H1 (cell line): ENCODE results near the gene NUP210L. TPM values are rescaled to one million over a fixed set of nuclear protein-coding genes. Genes with fewer than 3 reads are reported as not detected.
"Not testable (repeated sequence)": the region's sequence is repeated elsewhere in the genome, so short reads cannot be mapped to it uniquely, and the experiment has no call there.

Experiments
- CTCF ChIA-PET: fragments of 300-600 bp; sonication (Branson Sonifier 250); formaldehyde crosslinking; loops from one replicate; lab custom pipeline; 2021; ENCODE audit not compliant: partially characterized antibody; lab: Charles Lee
- POLR2A ChIA-PET: fragments of 300-600 bp; sonication (Branson Sonifier 250); formaldehyde crosslinking; loops from one replicate; lab custom pipeline; 2021; ENCODE audit warnings: inconsistent platforms; ENCODE audit not compliant: partially characterized antibody; lab: Charles Lee
- DNase-seq, 2 experiments: peaks; one replicate each; pipeline versions ENCODE4 v3.0.0 to v3.0.0-alpha.2; 2010 to 2022; ENCODE audit warnings: low spot score in 2 of 2, low read depth in 1 of 2, mixed read lengths in 1 of 2
- FAIRE-seq: peaks from 2 replicates; lab custom pipeline; 2011; peaks lifted over from hg19 to GRCh38; lab: Jason Lieb, UNC
- H2AFZ ChIP-seq: 2 replicates; pipeline ENCODE4 v1.8.1; 2012; ENCODE audit warnings: low read length, inconsistent platforms
- H2AK5ac ChIP-seq: 2 replicates; pipeline ENCODE4 v1.6.1; 2013; ENCODE audit warnings: low read depth, low read length
- H2BK120ac ChIP-seq: replicated peaks from 2 replicates; pipeline ENCODE3; 2013; ENCODE audit warnings: low read depth, low read length, inconsistent platforms
- H2BK12ac ChIP-seq: 2 replicates; pipeline ENCODE4 v1.6.1; 2013; ENCODE audit warnings: low read depth, low read length
- H2BK15ac ChIP-seq: 2 replicates; pipeline ENCODE4 v1.6.1; 2013; ENCODE audit warnings: low read length
- H2BK20ac ChIP-seq: 2 replicates; pipeline ENCODE4 v1.6.1; 2013; ENCODE audit warnings: low read length
- H2BK5ac ChIP-seq: 2 replicates; pipeline ENCODE4 v1.6.1; 2013; ENCODE audit warnings: low read depth, low read length
- H3K14ac ChIP-seq: 2 replicates; pipeline ENCODE4 v1.6.1; 2013; ENCODE audit warnings: inconsistent platforms; ENCODE audit not compliant: insufficient read length
- H3K18ac ChIP-seq: 2 replicates; pipeline ENCODE4 v1.6.1; 2013; ENCODE audit warnings: low read length; ENCODE audit errors: extremely low read depth
- H3K23ac ChIP-seq: 2 replicates; pipeline ENCODE4 v1.6.1; 2013; ENCODE audit warnings: inconsistent platforms; ENCODE audit not compliant: insufficient read length
- H3K23me2 ChIP-seq: 2 replicates; pipeline ENCODE4 v1.6.1; 2013; ENCODE audit warnings: low read depth, low read length
- H3K27ac ChIP-seq: 2 replicates; pipeline ENCODE4 v1.6.1; 2011; ENCODE audit warnings: low read depth, low read length, inconsistent platforms
- H3K27me3 ChIP-seq, 4 experiments: replicated peaks in 1 of 4; 1 replicate in 1 of 4; 2 replicates in 3 of 4; pipeline versions ENCODE4 v1.6.1 to v1.8.1; 2011 to 2013; ENCODE audit warnings: low read length in 3 of 4, mild to moderate bottlenecking in 3 of 4, inconsistent platforms in 2 of 4, mixed read lengths in 2 of 4, moderate library complexity in 1 of 4; ENCODE audit not compliant: control insufficient read depth in 3 of 4, insufficient read depth in 3 of 4; ENCODE audit errors: extremely low read depth in 1 of 4
- H3K36me3 ChIP-seq, 4 experiments: 2 replicates each; pipeline versions ENCODE4 v1.6.1 to v1.8.1; 2011 to 2013; ENCODE audit warnings: mild to moderate bottlenecking in 4 of 4, low read length in 3 of 4, moderate library complexity in 2 of 4, control low read depth in 1 of 4, inconsistent platforms in 1 of 4; ENCODE audit not compliant: insufficient read depth in 4 of 4, control insufficient read depth in 2 of 4
- H3K4ac ChIP-seq: replicated peaks from 2 replicates; pipeline ENCODE3; 2013; ENCODE audit warnings: low read length, low read depth, mixed read lengths, inconsistent platforms; ENCODE audit not compliant: insufficient read length
- H3K4me1 ChIP-seq, 4 experiments: replicated peaks in 1 of 4; 1 replicate in 1 of 4; 2 replicates in 3 of 4; pipeline versions ENCODE4 v1.6.1 to v1.8.1; 2011 to 2013; ENCODE audit warnings: low read length in 3 of 4, inconsistent platforms in 2 of 4, mixed read lengths in 1 of 4; ENCODE audit not compliant: insufficient read depth in 4 of 4, control insufficient read depth in 3 of 4
- H3K4me2 ChIP-seq, 2 experiments: 2 replicates each; pipeline versions ENCODE4 v1.6.1 to v1.8.1; 2011 to 2013; ENCODE audit warnings: low read depth in 2 of 2, low read length in 2 of 2, control low read depth in 1 of 2, inconsistent platforms in 1 of 2, mild to moderate bottlenecking in 1 of 2; ENCODE audit not compliant: insufficient read depth in 1 of 2
- H3K4me3 ChIP-seq, 4 experiments: fragments of 200-600, 300-600 bp in 1 of 4; sonication (generic), shearing (Covaris generic), sonication (Bioruptor Twin) in 1 of 4; 2 replicates each; pipeline versions ENCODE4 v1.5.1 to v1.8.1; 2011 to 2016; ENCODE audit warnings: low read length in 4 of 4, low read depth in 3 of 4, control low read depth in 2 of 4, inconsistent platforms in 2 of 4, mild to moderate bottlenecking in 2 of 4, mixed read lengths in 1 of 4, moderate library complexity in 1 of 4; ENCODE audit not compliant: insufficient read depth in 2 of 4; ENCODE audit errors: extremely low read depth in 1 of 4
- H3K56ac ChIP-seq: replicated peaks from 2 replicates; pipeline ENCODE3; 2013; ENCODE audit warnings: low read depth, mild to moderate bottlenecking, mixed read lengths, low read length, inconsistent platforms; ENCODE audit not compliant: insufficient read length
- H3K79me1 ChIP-seq: 2 replicates; pipeline ENCODE4 v1.6.1; 2013; ENCODE audit warnings: low read depth, low read length, control low read depth
- H3K79me2 ChIP-seq, 2 experiments: 2 replicates each; pipeline versions ENCODE4 v1.6.1 to v1.8.1; 2012 to 2013; ENCODE audit warnings: low read length in 2 of 2, mild to moderate bottlenecking in 2 of 2, inconsistent platforms in 1 of 2; ENCODE audit not compliant: insufficient read depth in 2 of 2, control insufficient read depth in 1 of 2
- H3K9ac ChIP-seq, 4 experiments: replicated peaks in 1 of 4; 1 replicate in 1 of 4; 2 replicates in 3 of 4; pipeline versions ENCODE4 v1.6.1 to v1.8.1; 2011 to 2013; ENCODE audit warnings: low read depth in 3 of 4, low read length in 3 of 4, control low read depth in 2 of 4, mild to moderate bottlenecking in 2 of 4, moderate library complexity in 2 of 4, inconsistent platforms in 1 of 4; ENCODE audit errors: extremely low read depth in 1 of 4
- H3K9me3 ChIP-seq, 2 experiments: 2 replicates each; pipeline versions ENCODE4 v1.6.1 to v1.8.1; 2012 to 2013; ENCODE audit warnings: mild to moderate bottlenecking in 2 of 2, moderate library complexity in 2 of 2, control low read depth in 1 of 2, inconsistent platforms in 1 of 2, low read depth in 1 of 2, low read length in 1 of 2, mixed read lengths in 1 of 2; ENCODE audit not compliant: insufficient read depth in 2 of 2
- H4K20me1 ChIP-seq, 2 experiments: replicated peaks in 1 of 2; 2 replicates each; pipeline versions ENCODE3 to v1.8.1; 2011 to 2013; ENCODE audit warnings: inconsistent platforms in 2 of 2, low read length in 2 of 2, mild to moderate bottlenecking in 1 of 2; ENCODE audit not compliant: insufficient read depth in 2 of 2, control insufficient read depth in 1 of 2
- H4K5ac ChIP-seq: 2 replicates; pipeline ENCODE4 v1.6.1; 2013; ENCODE audit warnings: low read length, low read depth, mixed read lengths, inconsistent platforms; ENCODE audit not compliant: insufficient read length
- H4K8ac ChIP-seq: 2 replicates; pipeline ENCODE4 v1.8.0; 2013; ENCODE audit warnings: mild to moderate bottlenecking, moderate library complexity, low read length, inconsistent platforms; ENCODE audit not compliant: insufficient read depth; ENCODE audit errors: extremely low read depth
- H4K91ac ChIP-seq: replicated peaks from 2 replicates; pipeline ENCODE3; 2013; ENCODE audit warnings: low read length, mixed read lengths, inconsistent platforms; ENCODE audit not compliant: insufficient read length
- ASH2L ChIP-seq: fragments of 200-600, 300-600 bp; sonication (generic); IDR thresholded peaks from one replicate; pipeline ENCODE4 v1.7.1; 2017; ENCODE audit warnings: low read length
- BCL11A ChIP-seq, 2 experiments: IDR thresholded peaks; one replicate each; pipeline ENCODE4 v1.6.1; 2011; ENCODE audit warnings: low read depth in 2 of 2, low read length in 2 of 2, mild to moderate bottlenecking in 2 of 2
- JUND ChIP-seq: IDR thresholded peaks from 2 replicates; pipeline ENCODE4 v1.6.1; 2011; ENCODE audit warnings: mild to moderate bottlenecking, improper control_type of control experiment, low read length
- KDM1A ChIP-seq: fragments of 200-600, 300-600 bp; sonication (generic); IDR thresholded peaks from 2 replicates; pipeline ENCODE4 v1.7.1; 2016; ENCODE audit warnings: mild to moderate bottlenecking, low read length, borderline replicate concordance
- POU5F1 ChIP-seq: IDR thresholded peaks from 2 replicates; pipeline ENCODE4 v1.6.1; 2011; ENCODE audit warnings: low read depth, mild to moderate bottlenecking, low read length, moderate library complexity
- TAF1 ChIP-seq: IDR thresholded peaks from 2 replicates; pipeline ENCODE4 v1.6.1; 2011; ENCODE audit warnings: mild to moderate bottlenecking, low read depth, low read length
- WGBS, 2 experiments: shearing (Covaris generic) in 1 of 2; methylation state at CpG; one replicate each; pipeline versions ENCODE4 v1.1.6 to v1.1.7; 2013 to 2015; ENCODE audit warnings: low lambda C conversion rate in 2 of 2, mixed read lengths in 2 of 2, inconsistent platforms in 1 of 2, low coverage in 1 of 2, missing lambda C conversion rate in 1 of 2; ENCODE audit not compliant: insufficient replicate concordance in 2 of 2, insufficient coverage in 1 of 2, insufficient read length in 1 of 2; ENCODE audit errors: extremely low coverage in 1 of 2, missing lambda C conversion rate in 1 of 2; 5-methylcytosine and 5-hydroxymethylcytosine counted together
- polyA plus RNA-seq, 7 experiments: library from polyadenylated mRNA; depleted of rRNA in 3 of 7; stranded (reverse) in 5 of 7; unstranded in 2 of 7; fragments of >200 nt in 5 of 7; fragments of 200-250 nt in 2 of 7; gene quantifications; 1 replicate in 5 of 7; 2 replicates in 1 of 7; 4 replicates in 1 of 7; pipeline versions ENCODE4 v1.2.1 to v1.2.3, GENCODE V29; 2011 to 2013; ENCODE audit warnings: missing spikeins in 2 of 7, mixed read lengths in 2 of 7
- total RNA-seq: library from RNA; stranded (reverse); fragmentation: NEBNext Ultra II Directional; extraction: Animal tissue kit (Norgen Biotek cat#: 25700); gene quantifications from 2 replicates; pipeline ENCODE4 v1.2.1, GENCODE V29; 2021
- TF ChIP-seq, protein P1 (sequence below): IDR thresholded peaks from 2 replicates; pipeline ENCODE4 v1.6.1; 2011; ENCODE audit warnings: low read depth, mild to moderate bottlenecking, low read length; ENCODE audit not compliant: insufficient read depth

The NUP210L gene
- total and polyA plus RNA-seq, 2 of the 8 experiments (the other 6 are each of a cell fraction or from before 2014, with no cell fraction given), result not detected

DNA sequence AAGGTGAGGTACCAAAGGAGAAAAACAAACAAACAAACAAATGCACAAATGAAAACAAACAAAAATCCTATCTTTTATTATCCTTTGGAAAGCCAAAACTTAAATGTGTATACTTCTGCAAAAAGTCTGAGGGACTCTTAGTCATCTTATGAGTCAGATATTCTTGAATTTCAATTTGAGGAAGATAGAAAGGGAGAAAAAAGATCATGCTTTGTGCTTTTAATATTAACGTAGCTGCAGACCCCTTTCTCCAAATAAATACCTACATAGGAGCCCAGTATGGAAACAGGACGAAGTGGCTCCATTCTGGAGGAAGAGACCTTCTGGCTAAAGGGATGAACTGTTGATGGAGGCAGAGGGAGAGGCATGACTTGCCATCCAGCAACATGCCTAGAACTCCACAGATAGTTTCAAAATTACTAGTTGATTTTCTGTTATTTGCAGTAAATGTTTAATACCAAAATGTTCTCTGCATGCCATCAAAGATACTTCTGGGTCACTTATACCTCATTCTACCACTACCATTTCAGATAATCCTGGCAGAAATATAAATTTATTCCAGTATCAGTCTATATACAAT, 25.4 kb downstream of the NUP210L start (continued):
- TF ChIP-seq, protein P1, sequence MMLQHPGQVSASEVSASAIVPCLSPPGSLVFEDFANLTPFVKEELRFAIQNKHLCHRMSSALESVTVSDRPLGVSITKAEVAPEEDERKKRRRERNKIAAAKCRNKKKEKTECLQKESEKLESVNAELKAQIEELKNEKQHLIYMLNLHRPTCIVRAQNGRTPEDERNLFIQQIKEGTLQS, result no peak
- TF ChIP-seq BCL11A (IDR thresholded peaks at IDR 0.05; ENCODE audit: low read depth in 2 of 2, low read length in 2 of 2) (no peak), POU5F1 (no peak), KDM1A (no peak), JUND (no peak), ASH2L (no peak), TAF1 (no peak)
- TF ChIP-seq, all 59 proteins: peak for 0

DNA sequence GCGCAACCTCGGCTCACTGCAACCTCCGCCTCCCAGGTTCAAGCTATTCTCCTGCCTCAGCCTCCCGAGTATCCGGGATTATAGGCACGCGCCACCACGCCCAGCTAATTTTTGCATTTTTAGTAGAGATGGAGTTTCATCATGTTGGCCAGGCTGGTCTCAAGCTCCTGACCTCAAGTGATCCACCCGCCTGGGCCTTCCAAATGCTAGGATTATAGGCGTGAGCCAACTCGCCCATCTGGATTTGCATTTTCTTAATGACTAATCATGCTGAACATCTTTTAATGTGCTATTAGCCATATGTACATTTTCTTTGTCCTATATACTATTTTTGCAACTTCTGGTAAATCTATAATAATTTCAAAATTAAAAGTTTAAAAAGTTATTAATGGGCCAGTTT, 31.7 kb downstream of the NUP210L start:
- not testable (repeated sequence) for H4K91ac ChIP-seq, H3K4me1 ChIP-seq, H3K27me3 ChIP-seq, H3K14ac ChIP-seq, H2AK5ac ChIP-seq, H3K9ac ChIP-seq, H2BK5ac ChIP-seq, H3K18ac ChIP-seq, H4K5ac ChIP-seq, H2BK12ac ChIP-seq, H2BK20ac ChIP-seq, H3K9me3 ChIP-seq, H3K4me2 ChIP-seq, FAIRE-seq, H3K4me3 ChIP-seq, H3K79me2 ChIP-seq, H2AFZ ChIP-seq, DNase-seq, H2BK15ac ChIP-seq, H4K20me1 ChIP-seq, H3K23me2 ChIP-seq, H3K4ac ChIP-seq, H3K79me1 ChIP-seq, H3K56ac ChIP-seq, H4K8ac ChIP-seq, H2BK120ac ChIP-seq, H3K23ac ChIP-seq, H3K36me3 ChIP-seq, H3K27ac ChIP-seq
- whole genome bisulfite sequencing, 2 experiments, result 93% methylated on average over 11 of the region's 11 CpGs; no CpG with 5 or more reads in 1 of the 2 experiments
- ChIA-PET POLR2A (interaction anchor here (1.2 to 1.3 kb wide), 2 partner anchors 60 to 133 kb away, joined by 3 to 4 read pairs; partner anchors contain the start of gene RPS27), CTCF (interaction anchor here (0.6 to 1.0 kb wide), 2 partner anchors 12 to 191 kb away, joined by 4 read pairs; no protein-coding TSS in a partner anchor)
